Bronchial epithelial cell (primary cell): ENCODE results near the gene BICRAL. TPM values are rescaled to one million over a fixed set of nuclear protein-coding genes. Genes with fewer than 3 reads are reported as not detected.
A peak's percentile ranks its signal among the peaks of the same experiment; 100 is the strongest.

Source experiments
- DNase-seq: peaks from one replicate; pipeline ENCODE4 v3.0.0-alpha.2; 2010; ENCODE audit warnings: low read depth
- FAIRE-seq: peaks from 2 replicates; lab custom pipeline; 2011; peaks lifted over from hg19 to GRCh38; lab: Jason Lieb, UNC
- H3K27me3 ChIP-seq: 2 replicates; pipeline ENCODE4 v1.5.1; 2011; ENCODE audit warnings: low read length; ENCODE audit not compliant: control insufficient read depth, insufficient read depth
- H3K36me3 ChIP-seq: 2 replicates; pipeline ENCODE4 v1.5.1; 2011; ENCODE audit warnings: low read length; ENCODE audit not compliant: control insufficient read depth, insufficient read depth
- H3K4me3 ChIP-seq: 2 replicates; pipeline ENCODE4 v1.5.1; 2011; ENCODE audit warnings: mild to moderate bottlenecking, low read depth, low read length, control low read depth
- CTCF ChIP-seq: IDR thresholded peaks from 2 replicates; pipeline ENCODE4 v1.5.1; 2011; ENCODE audit warnings: mild to moderate bottlenecking, moderate library complexity, low read length, control low read depth, inconsistent platforms; ENCODE audit not compliant: insufficient read depth, severe bottlenecking
- total RNA-seq: library from RNA; depleted of rRNA; stranded (reverse); fragments of >200 nt; gene quantifications from 2 replicates; pipeline ENCODE4 v1.2.1, GENCODE V29; 2014

The BICRAL gene
- total RNA-seq, 1 donor from 2014 or later = 3.9 TPM

GRCh38 chr6:42916288-42916687 lies 134.4 kb downstream of the BICRAL start:
- FAIRE-seq (peak; percentile 52), DNase-seq (no peak)
- Histone ChIP-seq H3K36me3 (no peaks in the 10 kb centered on the region), H3K4me3 (no peak overlapping the region), H3K27me3 (no peaks in the 10 kb centered on the region)
- TF ChIP-seq CTCF = no peak

Other genes with a start within 250 kb of the BICRAL start
- gene UBR2, start 218.0 kb upstream of the BICRAL start, total RNA-seq = 16.6 and 21.9 TPM in 2 replicates
- gene PRPH2, start 59.5 kb upstream of the BICRAL start, total RNA-seq = under 0.01 TPM in 1 of 2 replicates, not detected in the other
- gene TBCC, start 35.9 kb upstream of the BICRAL start, total RNA-seq = 31.0 and 36.6 TPM in 2 replicates
- gene RPL7L1, start 97.6 kb downstream of the BICRAL start, total RNA-seq = 94.5 and 109 TPM in 2 replicates
- gene PTCRA, start 134.0 kb downstream of the BICRAL start, total RNA-seq = not detected in 2 replicates
- 9.7 and 14.0 TPM in 2 replicates for gene CNPY3, start 147.4 kb downstream of the BICRAL start, total RNA-seq
- gene GNMT, start 178.7 kb downstream of the BICRAL start, total RNA-seq = 0.26 TPM in 1 of 2 replicates, not detected in the other
- 25.0 and 32.1 TPM in 2 replicates for gene PEX6, start 197.1 kb downstream of the BICRAL start, total RNA-seq
- gene PPP2R5D, start 202.5 kb downstream of the BICRAL start, total RNA-seq = 20.2 and 27.6 TPM in 2 replicates
- 55.2 and 62.4 TPM in 2 replicates for gene MEA1, start 231.9 kb downstream of the BICRAL start, total RNA-seq
- gene KLHDC3, start 232.2 kb downstream of the BICRAL start, total RNA-seq = 60.4 and 70.6 TPM in 2 replicates
- 84.7 and 97.1 TPM in 2 replicates for gene RRP36, start 239.6 kb downstream of the BICRAL start, total RNA-seq